ENCODE measurements around the gene BAIAP3.

BAIAP3 gene

DNA sequence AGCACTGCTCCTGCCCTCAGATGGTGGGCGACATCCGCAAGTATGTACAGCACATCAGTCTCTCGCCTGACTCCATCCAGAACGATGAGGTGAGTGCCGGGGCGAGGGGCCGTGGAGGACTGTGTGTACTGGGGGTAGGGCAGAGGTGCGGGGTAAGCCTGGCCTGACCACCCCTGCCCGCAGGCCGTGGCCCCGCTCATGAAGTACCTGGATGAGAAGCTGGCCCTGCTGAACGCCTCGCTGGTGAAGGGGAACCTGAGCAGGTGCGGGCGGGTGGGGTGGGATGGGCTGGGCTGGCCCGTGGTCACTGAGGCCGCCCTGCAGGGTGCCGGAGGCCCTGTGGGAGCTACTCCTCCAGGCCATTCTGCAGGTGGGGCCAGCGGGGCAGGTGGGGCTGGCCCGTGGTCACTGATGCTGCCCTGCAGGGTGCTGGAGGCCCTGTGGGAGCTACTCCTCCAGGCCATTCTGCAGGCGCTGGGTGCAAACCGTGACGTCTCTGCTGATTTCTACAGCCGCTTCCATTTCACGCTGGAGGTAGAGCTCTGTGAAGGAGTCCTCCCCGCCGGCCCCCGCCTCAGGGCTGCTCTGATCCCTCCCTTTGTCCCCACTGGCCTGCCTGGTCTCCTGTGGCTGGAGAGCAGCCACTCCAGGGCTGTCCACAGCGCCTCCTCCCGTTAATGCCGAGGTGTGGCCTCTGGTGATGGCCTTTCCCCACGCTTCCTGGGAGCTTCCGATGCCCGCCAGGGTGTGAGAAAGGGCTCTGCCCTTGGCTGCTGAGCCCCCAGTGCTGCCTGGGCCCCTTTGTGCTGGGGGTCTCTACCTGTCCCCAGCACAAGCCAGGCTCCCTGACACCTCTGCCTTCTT lies 13.2 kb downstream of the BAIAP3 start:
- DNase-seq, result no peak

- no peak for DNase-seq
These were observed 13.9 kb downstream of the BAIAP3 start for GRCh38 chr16:1347286-1347855.

- DNase-seq, result no peak
These were observed 14.5 kb downstream of the BAIAP3 start for GRCh38 chr16:1347962-1348361.

DNA sequence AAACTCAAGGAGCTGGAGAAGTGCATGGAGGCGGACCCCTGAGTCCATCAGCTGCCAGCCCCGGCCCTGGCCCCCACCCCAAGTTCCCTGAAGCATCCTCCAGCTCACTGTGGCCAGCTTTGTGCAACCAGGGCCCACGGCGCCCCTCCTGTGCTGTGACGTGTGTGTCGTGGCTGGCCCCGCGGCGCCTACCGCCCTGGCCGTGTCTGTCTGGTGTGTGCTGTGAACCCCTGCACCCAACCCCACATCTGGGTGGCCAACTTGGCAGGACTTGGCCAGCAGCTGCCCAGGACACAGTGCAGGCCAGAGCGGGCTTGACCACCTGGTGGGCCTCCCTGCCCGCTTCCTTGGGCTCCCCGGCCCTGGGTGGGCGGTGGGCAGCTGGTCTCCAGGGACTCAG lies 15.0 kb downstream of the BAIAP3 start:
- no peak for DNase-seq

GRCh38 chr16:1348926-1349325 lies 15.5 kb downstream of the BAIAP3 start:
- no peak for DNase-seq

DNA sequence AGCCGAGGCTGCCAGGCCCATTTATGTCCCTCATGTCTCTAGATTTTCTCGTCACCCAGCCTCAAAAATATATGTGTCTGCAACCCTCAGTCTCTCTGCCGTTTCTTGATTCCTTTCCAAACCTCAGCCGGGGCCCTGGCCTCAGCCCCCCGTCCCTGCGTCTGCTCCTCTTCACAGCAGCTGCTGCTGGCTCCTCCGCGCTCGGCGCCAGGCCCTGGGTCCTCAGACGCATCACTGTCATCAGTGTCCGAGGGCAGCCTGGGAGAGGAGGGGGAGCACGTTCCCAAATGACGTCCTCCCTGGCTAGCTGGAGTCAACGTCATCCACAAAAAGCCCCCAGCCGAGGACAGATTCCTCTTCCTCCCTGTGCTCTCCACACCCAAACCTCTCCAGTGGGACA lies 15.9 kb downstream of the BAIAP3 start:
- no peak for DNase-seq

- no peak for DNase-seq
These were observed 16.5 kb downstream of the BAIAP3 start for GRCh38 chr16:1349951-1350350.

DNA sequence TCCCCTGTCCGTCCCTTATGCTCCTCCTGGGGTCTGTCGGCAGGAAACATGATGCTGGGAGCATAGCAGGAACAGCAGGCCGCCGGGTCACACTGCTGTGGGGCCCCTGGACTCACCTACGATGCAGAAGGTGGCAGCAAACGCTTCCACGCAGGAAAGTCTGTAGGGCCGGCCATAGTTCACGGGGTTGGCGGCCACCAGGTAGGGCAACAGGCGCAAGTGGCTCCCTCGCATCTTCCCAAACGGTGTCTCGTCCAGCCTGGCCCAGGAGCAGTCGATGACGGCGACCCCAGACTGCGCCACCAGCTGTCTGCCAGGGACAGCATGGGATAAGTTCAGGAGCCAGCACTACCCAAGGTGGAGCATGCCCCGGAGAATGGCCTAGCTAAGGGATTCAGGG lies 17.2 kb downstream of the BAIAP3 start:
- DNase-seq, result no peak

GRCh38 chr16:1351215-1351581 lies 17.8 kb downstream of the BAIAP3 start:
- no peak for DNase-seq

GRCh38 chr16:1351582-1352362 lies 18.3 kb downstream of the BAIAP3 start, which contains the start of the genes GNPTG and TSR3:
Gene GNPTG (plus strand): TSS chr16:1351931. CDS start chr16:1351966, 35 bp downstream.
Gene TSR3 (minus strand): TSS chr16:1351878. CDS start chr16:1351804, 74 bp downstream.
- DNase-seq, result peak; percentile 91

DNA sequence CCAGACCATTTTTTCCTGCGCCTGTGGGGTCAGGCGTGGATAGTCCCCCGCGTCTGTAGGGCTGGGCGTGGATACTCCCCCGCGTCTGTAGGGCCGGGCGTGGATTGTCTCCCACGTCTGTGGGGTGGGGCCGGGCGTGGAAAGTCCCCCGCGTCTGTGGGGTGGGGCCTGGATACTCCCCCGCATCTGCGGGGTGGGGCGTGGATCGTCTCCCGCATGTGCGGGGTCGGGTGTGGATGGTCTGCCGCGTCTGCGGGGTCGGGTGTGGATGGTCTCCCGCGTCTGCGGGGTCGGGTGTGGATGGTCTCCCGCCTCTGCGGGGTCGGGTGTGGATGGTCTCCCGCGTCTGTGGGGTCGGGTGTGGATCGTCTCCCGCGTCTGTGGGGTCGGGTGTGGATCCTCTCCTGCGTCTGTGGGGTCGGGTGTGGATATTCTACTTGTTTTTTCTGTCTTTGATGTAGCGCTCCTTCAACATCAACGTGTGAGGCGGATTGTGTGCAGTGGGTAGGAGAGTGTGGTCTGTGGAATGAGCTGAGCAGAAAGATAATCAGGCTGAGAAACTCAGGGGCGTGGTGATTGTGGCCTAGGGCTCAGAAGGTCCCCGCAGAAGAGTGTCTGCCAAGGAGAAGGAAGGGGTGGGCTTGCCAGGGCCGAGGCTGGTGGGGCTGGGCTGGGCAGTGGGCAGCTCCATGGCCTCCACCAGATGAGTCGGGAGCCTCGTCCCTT lies 21.5 kb downstream of the BAIAP3 start:
- DNase-seq, result no peak

DNA sequence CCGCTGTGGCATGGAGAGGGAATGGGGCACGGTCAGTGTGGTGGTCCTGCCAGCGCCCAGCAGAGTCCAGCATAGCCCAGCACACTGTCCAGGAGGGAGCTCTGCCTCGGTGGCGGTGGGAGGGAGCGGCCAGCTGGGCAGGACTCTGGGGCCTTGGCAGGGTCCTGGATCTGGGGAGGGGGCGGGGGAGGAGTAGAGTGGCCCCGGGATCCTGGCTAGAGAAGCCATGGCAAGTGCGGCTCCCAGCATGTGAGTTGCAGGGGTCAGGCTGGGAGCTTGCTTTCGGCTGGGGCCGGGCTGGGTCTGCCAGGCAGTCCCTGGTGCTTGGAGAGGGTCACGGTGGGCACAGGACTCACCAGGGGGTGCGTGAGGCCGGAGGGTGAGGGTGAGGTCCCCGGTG lies 22.1 kb downstream of the BAIAP3 start:
- no peak for DNase-seq

- no peak for DNase-seq
These were observed 22.8 kb downstream of the BAIAP3 start for GRCh38 chr16:1356061-1356900.

- DNase-seq, result no peak
These were observed 24.6 kb downstream of the BAIAP3 start for GRCh38 chr16:1357906-1358566.

DNA sequence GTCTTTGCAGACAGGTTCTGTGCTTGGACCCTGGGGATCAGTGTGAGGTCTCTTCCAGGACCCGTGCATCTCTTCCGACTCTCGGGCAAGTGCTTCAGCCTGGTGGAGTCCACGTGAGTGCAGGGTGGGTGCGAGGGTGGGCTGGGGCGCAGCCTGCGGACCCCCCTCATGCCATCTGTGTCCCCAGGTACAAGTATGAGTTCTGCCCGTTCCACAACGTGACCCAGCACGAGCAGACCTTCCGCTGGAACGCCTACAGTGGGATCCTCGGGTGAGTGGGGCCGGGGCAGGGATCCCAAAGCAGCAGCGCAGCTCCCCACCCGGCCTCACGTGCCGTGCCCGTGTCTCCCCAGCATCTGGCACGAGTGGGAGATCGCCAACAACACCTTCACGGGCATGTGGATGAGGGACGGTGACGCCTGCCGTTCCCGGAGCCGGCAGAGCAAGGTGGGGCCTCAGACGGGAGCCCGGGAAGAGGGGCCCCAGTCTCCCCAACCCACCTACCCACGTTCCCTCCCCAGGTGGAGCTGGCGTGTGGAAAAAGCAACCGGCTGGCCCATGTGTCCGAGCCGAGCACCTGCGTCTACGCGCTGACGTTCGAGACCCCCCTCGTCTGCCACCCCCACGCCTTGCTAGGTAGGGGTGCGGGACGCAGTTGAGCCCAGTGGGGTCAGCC lies 28.4 kb downstream of the BAIAP3 start:
- no peak for DNase-seq

DNA sequence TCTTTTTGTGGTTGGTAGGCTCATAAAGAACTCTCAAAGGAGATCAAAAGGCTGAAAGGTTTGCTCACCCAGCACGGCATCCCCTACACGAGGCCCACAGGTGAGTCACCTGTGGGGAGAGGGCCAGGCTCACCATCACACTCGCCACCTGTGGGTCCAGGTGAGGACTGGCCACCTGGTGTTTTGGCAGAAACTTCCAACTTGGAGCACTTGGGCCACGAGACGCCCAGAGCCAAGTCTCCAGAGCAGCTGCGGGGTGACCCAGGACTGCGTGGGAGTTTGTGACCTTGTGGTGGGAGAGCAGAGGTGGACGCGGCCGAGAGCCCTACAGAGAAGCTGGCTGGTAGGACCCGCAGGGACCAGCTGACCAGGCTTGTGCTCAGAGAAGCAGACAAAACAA lies 29.4 kb downstream of the BAIAP3 start:
- no peak for DNase-seq

DNA sequence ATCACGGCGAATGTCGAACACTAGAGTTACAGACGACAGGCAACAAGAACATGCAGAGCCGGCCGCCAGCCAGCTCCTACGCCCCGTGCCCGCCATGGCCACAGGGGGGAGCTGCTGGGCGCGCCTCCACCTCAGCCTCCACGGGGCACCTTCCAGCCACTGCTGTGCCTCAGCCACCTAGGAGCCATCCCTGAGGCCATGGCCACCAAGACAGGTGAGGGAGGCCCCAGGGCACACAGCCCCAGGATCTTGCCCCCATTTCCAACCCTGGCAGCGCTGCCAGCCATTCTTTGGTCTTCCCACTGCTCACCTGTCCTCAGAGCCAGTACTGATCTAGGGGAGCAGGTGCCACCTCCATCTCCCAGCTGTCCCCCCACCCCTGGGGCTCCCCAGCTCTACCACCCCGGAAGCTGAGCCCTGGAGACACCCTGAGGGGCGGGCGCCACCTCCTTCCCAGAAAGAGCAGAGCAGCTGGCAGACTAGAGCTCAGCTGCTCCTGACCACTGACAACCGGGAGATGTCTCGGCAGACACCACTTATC lies 30.1 kb downstream of the BAIAP3 start:
- DNase-seq, result peak; percentile 14

DNA sequence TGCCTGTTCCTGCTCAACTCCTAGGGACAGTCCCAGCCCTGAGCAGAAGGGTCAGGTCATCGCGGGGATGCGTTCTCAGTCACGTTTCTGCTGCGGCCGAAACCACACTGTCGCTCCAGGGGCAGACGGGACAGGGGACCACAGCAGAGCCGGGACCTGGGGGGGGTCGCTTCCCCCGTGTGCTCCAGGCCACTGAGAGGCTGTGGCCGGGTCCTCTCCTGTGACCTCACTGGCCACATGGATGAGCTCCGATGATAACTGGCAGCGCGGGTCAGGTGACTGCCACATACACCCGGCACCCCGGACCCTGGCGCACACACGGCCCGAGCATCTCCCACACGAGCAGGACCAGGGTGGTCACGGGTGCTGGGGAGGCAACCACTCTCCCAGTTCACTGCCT lies 31.1 kb downstream of the BAIAP3 start:
- no peak for DNase-seq

GRCh38 chr16:1366060-1366711 lies 32.7 kb downstream of the BAIAP3 start:
- no peak for DNase-seq
